IMR-90 (cell line): ENCODE results near the gene KCP. TPM values are rescaled to one million over a fixed set of nuclear protein-coding genes. Genes with fewer than 3 reads are reported as not detected.
A peak's percentile ranks its signal among the peaks of the same experiment; 100 is the strongest.

ENCODE experiments used
- ATAC-seq: fragments of 200-7000 bp; cut with Tn5 transposase; 2 replicates; pipeline ENCODE4 v1.9.1; 2020; ENCODE audit warnings: low read depth, mild to moderate bottlenecking, moderate library complexity
- BruUV-seq: library from RNA; stranded (reverse); fragments of 400-500 nt; replicated peaks from 2 replicates; lab custom pipeline; 2021; lab: Mats Ljungman, UMichigan
- CTCF ChIA-PET: fragments of 300-600 bp; formaldehyde crosslinking; extraction: SDS; loops from one replicate; lab custom pipeline; 2021; ENCODE audit warnings: antibody characterized with exemption; lab: Yijun Ruan, JAX
- POLR2A ChIA-PET: fragments of 300-600 bp; sonication (Branson Sonifier 250); formaldehyde crosslinking; loops from one replicate; lab custom pipeline; 2022; ENCODE audit warnings: antibody characterized with exemption; ENCODE audit not compliant: unreplicated experiment; lab: Charles Lee
- DNase-seq: peaks from one replicate; pipeline ENCODE4 v3.0.0; 2013
- H2AFZ ChIP-seq: replicated peaks from 2 replicates; pipeline ENCODE3; 2013; ENCODE audit warnings: low read length, mild to moderate bottlenecking; ENCODE audit not compliant: poor library complexity
- H2AK5ac ChIP-seq: 2 replicates; pipeline ENCODE4 v1.6.1; 2013; ENCODE audit warnings: low read depth, low read length, inconsistent platforms
- H2AK9ac ChIP-seq: replicated peaks from 2 replicates; pipeline ENCODE3; 2013; ENCODE audit warnings: mild to moderate bottlenecking, low read depth, low read length, moderate library complexity; ENCODE audit not compliant: poor library complexity
- H2BK120ac ChIP-seq: 2 replicates; pipeline ENCODE4 v1.6.1; 2013; ENCODE audit warnings: low read depth, low read length, inconsistent platforms
- H2BK15ac ChIP-seq: 3 replicates; pipeline ENCODE4 v1.6.1; 2013; ENCODE audit warnings: low read depth, low read length, inconsistent platforms
- H2BK20ac ChIP-seq: 2 replicates; pipeline ENCODE4 v1.6.1; 2013; ENCODE audit warnings: low read depth, mild to moderate bottlenecking, inconsistent platforms, low read length, moderate library complexity
- H2BK5ac ChIP-seq: 2 replicates; pipeline ENCODE4 v1.6.1; 2013; ENCODE audit warnings: mild to moderate bottlenecking, low read depth, low read length, inconsistent platforms; ENCODE audit not compliant: poor library complexity, severe bottlenecking
- H3K14ac ChIP-seq: replicated peaks from 2 replicates; pipeline ENCODE4 v1.6.1; 2013; ENCODE audit warnings: low read depth, low read length, inconsistent platforms
- H3K18ac ChIP-seq: 2 replicates; pipeline ENCODE4 v1.6.1; 2013; ENCODE audit warnings: low read depth, low read length, control low read depth
- H3K23ac ChIP-seq: 2 replicates; pipeline ENCODE4 v1.6.1; 2013; ENCODE audit warnings: low read depth, low read length, inconsistent platforms
- H3K27ac ChIP-seq: 2 replicates; pipeline ENCODE4 v1.5.1; 2013; ENCODE audit warnings: mild to moderate bottlenecking, control low read depth, low read length; ENCODE audit not compliant: insufficient read depth
- H3K27me3 ChIP-seq: 2 replicates; pipeline ENCODE4 v1.6.1; 2013; ENCODE audit warnings: low read length; ENCODE audit not compliant: control insufficient read depth, insufficient read depth
- H3K36me3 ChIP-seq: 2 replicates; pipeline ENCODE4 v1.6.1; 2013; ENCODE audit warnings: low read length, mixed read lengths; ENCODE audit not compliant: control insufficient read depth, insufficient read depth
- H3K4ac ChIP-seq: 2 replicates; pipeline ENCODE4 v1.6.1; 2013; ENCODE audit warnings: low read depth, low read length, inconsistent platforms
- H3K4me1 ChIP-seq: 2 replicates; pipeline ENCODE4 v1.6.1; 2013; ENCODE audit warnings: low read length, mixed read lengths; ENCODE audit not compliant: control insufficient read depth, insufficient read depth
- H3K4me2 ChIP-seq: 2 replicates; pipeline ENCODE4 v1.6.1; 2013; ENCODE audit warnings: low read depth, mild to moderate bottlenecking, control low read depth, low read length, moderate library complexity
- H3K4me3 ChIP-seq: 2 replicates; pipeline ENCODE4 v1.5.1; 2013; ENCODE audit warnings: low read depth, mild to moderate bottlenecking, control low read depth, low read length, moderate library complexity; ENCODE audit not compliant: insufficient read depth
- H3K56ac ChIP-seq: 2 replicates; pipeline ENCODE4 v1.6.1; 2013; ENCODE audit warnings: low read length, inconsistent platforms; ENCODE audit not compliant: insufficient read depth; ENCODE audit errors: extremely low read depth
- H3K79me1 ChIP-seq, 2 experiments: 2 replicates each; pipeline ENCODE4 v1.6.1; 2013; ENCODE audit warnings: low read length in 2 of 2, inconsistent platforms in 1 of 2, low read depth in 1 of 2
- H3K9ac ChIP-seq: 2 replicates; pipeline ENCODE4 v1.6.1; 2013; ENCODE audit warnings: low read depth, low read length, control low read depth
- H3K9me1 ChIP-seq: 2 replicates; pipeline ENCODE4 v1.6.1; 2013; ENCODE audit warnings: low read length, inconsistent platforms; ENCODE audit not compliant: insufficient read depth
- H3K9me3 ChIP-seq: 2 replicates; pipeline ENCODE4 v1.6.1; 2013; ENCODE audit warnings: low read length; ENCODE audit not compliant: control insufficient read depth, insufficient read depth
- H4K20me1 ChIP-seq: 2 replicates; pipeline ENCODE4 v1.6.1; 2013; ENCODE audit warnings: low read length, inconsistent platforms; ENCODE audit not compliant: insufficient read depth
- H4K5ac ChIP-seq: 2 replicates; pipeline ENCODE4 v1.6.1; 2013; ENCODE audit warnings: mild to moderate bottlenecking, low read depth, low read length, control low read depth
- H4K8ac ChIP-seq, 2 experiments: 2 replicates each; pipeline ENCODE4 v1.6.1; 2013; ENCODE audit warnings: low read depth in 2 of 2, low read length in 2 of 2, control low read depth in 1 of 2, inconsistent platforms in 1 of 2
- H4K91ac ChIP-seq: 2 replicates; pipeline ENCODE4 v1.6.1; 2013; ENCODE audit warnings: low read depth, low read length, inconsistent platforms; ENCODE audit not compliant: insufficient read depth
- BHLHE40 ChIP-seq: fragments of 150-350 bp; IDR thresholded peaks from 2 replicates; pipeline ENCODE4 v1.6.1; 2016; ENCODE audit warnings: mild to moderate bottlenecking, low read depth, low read length
- CEBPB ChIP-seq: IDR thresholded peaks from 2 replicates; pipeline ENCODE4 v1.6.1; 2012; ENCODE audit warnings: low read depth, low read length, improper control_type of control experiment
- CHD1 ChIP-seq: IDR thresholded peaks from 2 replicates; pipeline ENCODE4 v1.6.1; 2012; ENCODE audit warnings: low read depth, low read length, improper control_type of control experiment
- MAFK ChIP-seq: IDR thresholded peaks from 2 replicates; pipeline ENCODE4 v1.6.1; 2012; ENCODE audit warnings: low read depth, low read length, improper control_type of control experiment
- MAZ ChIP-seq: IDR thresholded peaks from 2 replicates; pipeline ENCODE4 v1.6.1; 2012; ENCODE audit warnings: low read depth, mild to moderate bottlenecking, low read length, improper control_type of control experiment, moderate library complexity, borderline replicate concordance
- MXI1 ChIP-seq: IDR thresholded peaks from 2 replicates; pipeline ENCODE4 v1.6.1; 2012; ENCODE audit warnings: low read depth, mild to moderate bottlenecking, low read length, moderate library complexity, borderline replicate concordance
- NFE2L2 ChIP-seq: fragments of 150-350 bp; IDR thresholded peaks from 2 replicates; pipeline ENCODE4 v1.6.1; 2016; ENCODE audit warnings: low read depth, mild to moderate bottlenecking, low read length
- POLR2A ChIP-seq: IDR thresholded peaks from 2 replicates; pipeline ENCODE4 v1.6.1; 2012; ENCODE audit warnings: mild to moderate bottlenecking, low read depth, low read length
- RAD21 ChIP-seq: IDR thresholded peaks from 2 replicates; pipeline ENCODE4 v1.6.1; 2012; ENCODE audit warnings: low read length, improper control_type of control experiment
- RCOR1 ChIP-seq: IDR thresholded peaks from 2 replicates; pipeline ENCODE4 v1.6.1; 2012; ENCODE audit warnings: mild to moderate bottlenecking, low read length, improper control_type of control experiment; ENCODE audit not compliant: insufficient replicate concordance
- RFX5 ChIP-seq: IDR thresholded peaks from 2 replicates; pipeline ENCODE4 v1.8.0; 2012; ENCODE audit warnings: low read depth, mild to moderate bottlenecking, low read length, moderate library complexity
- SMC3 ChIP-seq: fragments of 150-350 bp; IDR thresholded peaks from 2 replicates; pipeline ENCODE4 v1.6.1; 2016; ENCODE audit warnings: low read depth, mild to moderate bottlenecking, antibody characterized with exemption, low read length, moderate library complexity
- WGBS, 2 experiments: methylation state at CpG; one replicate each; pipeline versions ENCODE4 v1.1.5 to v1.1.7; 2013; ENCODE audit warnings: missing lambda C conversion rate in 2 of 2; ENCODE audit not compliant: insufficient read length in 1 of 2; ENCODE audit errors: extremely low coverage in 2 of 2; 5-methylcytosine and 5-hydroxymethylcytosine counted together
- dilution Hi-C: fragments of 300-500 bp; cut with HindIII; formaldehyde crosslinking; loops from one replicate; pipeline ENCODE4 v1.14.3; 2018; ENCODE audit warnings: low sequenced_read_pairs; ENCODE audit not compliant: unreplicated experiment
- in situ Hi-C: fragments of 300-500 bp; cut with MboI; formaldehyde crosslinking; loops from 3 replicates; pipeline ENCODE4 v1.14.3; 2019; ENCODE audit warnings: low sequenced_read_pairs, inconsistent platforms, mixed read lengths
- intact Hi-C: fragments of 100-400 bp; cut with micrococcal nuclease; formaldehyde crosslinking; loops from 2 replicates; pipeline ENCODE4 v1.10.0; 2022
- polyA plus RNA-seq, 3 experiments: library from polyadenylated mRNA; depleted of rRNA; stranded (reverse); fragments of >200 nt; gene quantifications; 2 replicates each; pipeline ENCODE4 v1.2.3, GENCODE V29; 2012; ENCODE audit warnings: low replicate concordance in 1 of 3
- total RNA-seq: library from RNA; depleted of rRNA; stranded (reverse); fragments of >200 nt; gene quantifications from 2 replicates; pipeline ENCODE4 v1.2.3, GENCODE V29; 2012
- TF ChIP-seq, protein P1 (sequence below): conservative IDR thresholded peaks from 2 replicates; pipeline ENCODE4 v1.5.1; 2012; ENCODE audit warnings: mild to moderate bottlenecking, low read depth, low read length, improper control_type of control experiment
- TF ChIP-seq, protein P2 (sequence below): fragments of 150-350 bp; IDR thresholded peaks from 2 replicates; pipeline ENCODE4 v1.6.1; 2016; ENCODE audit warnings: low read depth, mild to moderate bottlenecking, low read length, moderate library complexity, borderline replicate concordance
- TF ChIP-seq, protein P3 (sequence below): fragments of 150-350 bp; IDR thresholded peaks from 2 replicates; pipeline ENCODE4 v1.6.1; 2017; ENCODE audit warnings: mild to moderate bottlenecking, antibody characterized with exemption, low read length, low read depth

Gene KCP
- total and polyA plus RNA-seq, 2 of the 4 experiments (the other 2 are of a cell fraction), result 0.03 TPM; not detected in 1

DNA sequence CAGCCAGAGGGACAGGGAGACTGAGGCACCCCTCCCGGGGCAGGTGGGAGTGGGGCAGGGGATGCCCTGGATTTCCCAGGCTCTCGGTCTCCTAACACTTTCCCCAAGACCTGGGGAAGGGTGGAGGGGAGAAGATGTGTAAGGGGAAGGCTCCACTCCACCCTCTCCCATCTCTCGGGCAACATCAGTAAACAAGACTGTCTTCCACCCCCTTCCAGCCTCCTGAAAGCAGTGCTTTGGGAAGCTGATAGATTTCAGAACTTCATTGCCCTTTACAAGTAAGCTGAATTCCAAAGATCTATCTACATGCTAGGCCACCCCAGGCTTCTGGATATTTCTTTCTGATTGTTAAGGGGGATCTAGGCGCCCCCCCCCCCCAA lies 76.6 kb downstream of the KCP start:
- peak overlapping the region; percentile 17; the same call in 1 of the 2 replicates for H3K4me3 ChIP-seq
- TF ChIP-seq, protein P1, sequence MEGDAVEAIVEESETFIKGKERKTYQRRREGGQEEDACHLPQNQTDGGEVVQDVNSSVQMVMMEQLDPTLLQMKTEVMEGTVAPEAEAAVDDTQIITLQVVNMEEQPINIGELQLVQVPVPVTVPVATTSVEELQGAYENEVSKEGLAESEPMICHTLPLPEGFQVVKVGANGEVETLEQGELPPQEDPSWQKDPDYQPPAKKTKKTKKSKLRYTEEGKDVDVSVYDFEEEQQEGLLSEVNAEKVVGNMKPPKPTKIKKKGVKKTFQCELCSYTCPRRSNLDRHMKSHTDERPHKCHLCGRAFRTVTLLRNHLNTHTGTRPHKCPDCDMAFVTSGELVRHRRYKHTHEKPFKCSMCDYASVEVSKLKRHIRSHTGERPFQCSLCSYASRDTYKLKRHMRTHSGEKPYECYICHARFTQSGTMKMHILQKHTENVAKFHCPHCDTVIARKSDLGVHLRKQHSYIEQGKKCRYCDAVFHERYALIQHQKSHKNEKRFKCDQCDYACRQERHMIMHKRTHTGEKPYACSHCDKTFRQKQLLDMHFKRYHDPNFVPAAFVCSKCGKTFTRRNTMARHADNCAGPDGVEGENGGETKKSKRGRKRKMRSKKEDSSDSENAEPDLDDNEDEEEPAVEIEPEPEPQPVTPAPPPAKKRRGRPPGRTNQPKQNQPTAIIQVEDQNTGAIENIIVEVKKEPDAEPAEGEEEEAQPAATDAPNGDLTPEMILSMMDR, result no peak
- TF ChIP-seq CEBPB (no peak), NFE2L2 (no peak), RCOR1 (no peak), RAD21 (no peak), RFX5 (no peak), MAZ (no peak), BHLHE40 (no peak), CHD1 (no peak), MXI1 (no peak), POLR2A (no peak), MAFK (no peak), SMC3 (no peak)
- TF ChIP-seq, protein P2, sequence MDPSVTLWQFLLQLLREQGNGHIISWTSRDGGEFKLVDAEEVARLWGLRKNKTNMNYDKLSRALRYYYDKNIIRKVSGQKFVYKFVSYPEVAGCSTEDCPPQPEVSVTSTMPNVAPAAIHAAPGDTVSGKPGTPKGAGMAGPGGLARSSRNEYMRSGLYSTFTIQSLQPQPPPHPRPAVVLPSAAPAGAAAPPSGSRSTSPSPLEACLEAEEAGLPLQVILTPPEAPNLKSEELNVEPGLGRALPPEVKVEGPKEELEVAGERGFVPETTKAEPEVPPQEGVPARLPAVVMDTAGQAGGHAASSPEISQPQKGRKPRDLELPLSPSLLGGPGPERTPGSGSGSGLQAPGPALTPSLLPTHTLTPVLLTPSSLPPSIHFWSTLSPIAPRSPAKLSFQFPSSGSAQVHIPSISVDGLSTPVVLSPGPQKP, result no peak
- TF ChIP-seq, protein P3, sequence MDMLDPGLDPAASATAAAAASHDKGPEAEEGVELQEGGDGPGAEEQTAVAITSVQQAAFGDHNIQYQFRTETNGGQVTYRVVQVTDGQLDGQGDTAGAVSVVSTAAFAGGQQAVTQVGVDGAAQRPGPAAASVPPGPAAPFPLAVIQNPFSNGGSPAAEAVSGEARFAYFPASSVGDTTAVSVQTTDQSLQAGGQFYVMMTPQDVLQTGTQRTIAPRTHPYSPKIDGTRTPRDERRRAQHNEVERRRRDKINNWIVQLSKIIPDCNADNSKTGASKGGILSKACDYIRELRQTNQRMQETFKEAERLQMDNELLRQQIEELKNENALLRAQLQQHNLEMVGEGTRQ, result no peak
- H3K4me1 ChIP-seq, result peaks cover 30% of the 10 kb centered on the region
- no CpG with 5 or more reads among the region's 4 CpGs for WGBS, 2 experiments
- H3K79me1 ChIP-seq, result peaks cover 9 to 71% of the 10 kb centered on the region in 2 experiments
- BruUV-seq, result no TSS peak
- no peak overlapping the region; the same call in 1 of the 2 replicates for H3K18ac ChIP-seq
- H3K36me3 ChIP-seq, result peaks cover 40% of the 10 kb centered on the region
- no peaks in the 10 kb centered on the region for H3K27me3 ChIP-seq
- 0 out of 2 replicates have a peak overlapping the region, but pooled peaks have one; percentile 18 for H3K14ac ChIP-seq
- no peaks in the 10 kb centered on the region for H3K9me1 ChIP-seq
- peak overlapping the region; percentile 48; the same call in 1 of the 2 replicates for H3K9ac ChIP-seq
- peak overlapping the region; percentile 95 for H3K27ac ChIP-seq
- ChIA-PET POLR2A (interaction anchor here (0.5 kb wide), 1 partner anchor 152 kb away, joined by 6 read pairs; no protein-coding TSS in a partner anchor), CTCF (no interaction called here)
- in situ Hi-C loops, result no loop called here
- H3K23ac ChIP-seq, result no peak overlapping the region; the same call in 1 of the 2 replicates
- H4K5ac ChIP-seq, result no peak overlapping the region; the same call in 1 of the 2 replicates
- H4K8ac ChIP-seq, result no peak overlapping the region
- no peak overlapping the region for H2AFZ ChIP-seq
- no peaks in the 10 kb centered on the region for H3K9me3 ChIP-seq
- H2AK9ac ChIP-seq, result peak overlapping the region; percentile 88
- dilution Hi-C loops, result no loop called here
- no peak overlapping the region for H2BK120ac ChIP-seq
- no peak for DNase-seq
- no peak overlapping the region for H2BK15ac ChIP-seq
- no peak overlapping the region for H2BK20ac ChIP-seq
- peaks cover 89% of the 10 kb centered on the region for H4K20me1 ChIP-seq
- peak overlapping the region; percentile 95 for H3K4me2 ChIP-seq
- H4K91ac ChIP-seq, result no peak overlapping the region
- intact Hi-C loops, result loop anchor here (5.0 kb wide), 1 partner anchor 92 kb away; no protein-coding TSS in a partner anchor
- H2BK5ac ChIP-seq, result peak overlapping the region; percentile 49
- no peak overlapping the region for H3K56ac ChIP-seq
- H3K4ac ChIP-seq, result no peak overlapping the region
- peak; percentile 0; the same call in 1 of the 2 replicates for ATAC-seq
- no peak overlapping the region for H2AK5ac ChIP-seq
